ENCODE measurements around the gene SNUPN.

The SNUPN gene

DNA sequence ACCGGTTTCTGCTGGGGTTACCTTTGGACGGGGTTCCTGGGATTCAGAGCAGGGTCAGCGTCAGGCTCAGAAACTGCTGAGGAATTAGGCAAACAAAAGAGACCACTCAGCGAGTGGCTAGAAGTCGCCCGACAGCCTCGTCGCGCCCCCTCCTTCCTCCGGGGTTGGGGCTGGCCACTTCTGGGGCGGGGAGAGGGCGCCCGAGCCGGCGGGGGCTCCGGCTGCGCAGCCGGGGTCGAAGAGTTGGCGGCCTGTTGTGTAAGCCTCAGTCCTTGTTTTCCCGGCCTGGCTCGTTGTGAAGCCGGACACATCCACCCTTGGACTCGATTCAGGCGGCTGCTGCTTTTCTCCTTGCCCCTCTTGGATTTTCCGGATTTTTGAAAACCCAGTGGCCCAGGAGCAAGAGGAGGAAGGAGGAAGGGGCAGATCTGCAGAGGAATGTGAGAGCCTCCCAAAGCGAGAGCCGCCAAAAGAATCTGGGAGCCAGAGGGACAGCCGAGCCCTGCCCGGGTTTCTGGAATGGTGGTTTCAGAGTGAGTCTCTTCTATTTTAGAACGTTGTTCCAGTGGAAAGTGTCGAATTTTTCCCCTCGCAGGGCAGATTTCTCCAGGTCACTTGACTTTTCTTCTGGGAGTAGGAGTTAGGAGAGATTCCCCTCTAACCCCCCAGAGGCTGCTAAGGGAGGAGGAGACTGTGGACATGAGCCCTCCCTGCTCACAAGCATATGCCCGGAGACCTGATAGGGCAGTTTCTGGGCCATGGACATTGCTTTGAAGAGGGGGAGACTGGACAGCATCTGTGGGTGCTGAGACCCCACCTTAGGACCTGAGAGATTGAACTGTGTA lies 22.9 kb upstream of the SNUPN start:
- peaks cover 12% of the 10 kb centered on the region for H3K27me3 Mint-ChIP-seq
- peak overlapping the region; percentile 92 for H3K4me3 Mint-ChIP-seq
- peaks cover 63% of the 10 kb centered on the region for H3K4me1 Mint-ChIP-seq (ENCODE audit: low read depth)
- intact Hi-C loops (cut with micrococcal nuclease), result loop anchor here (1.0 to 5.0 kb wide), 3 partner anchors 8 to 196 kb away; partner anchors contain the start of genes IMP3, PTPN9 and SIN3A
- H3K27ac Mint-ChIP-seq, result peak overlapping the region; percentile 90
- no peaks in the 10 kb centered on the region for H3K9me3 Mint-ChIP-seq
- peaks cover 45% of the 10 kb centered on the region for H3K36me3 Mint-ChIP-seq (ENCODE audit: low read depth)

DNA sequence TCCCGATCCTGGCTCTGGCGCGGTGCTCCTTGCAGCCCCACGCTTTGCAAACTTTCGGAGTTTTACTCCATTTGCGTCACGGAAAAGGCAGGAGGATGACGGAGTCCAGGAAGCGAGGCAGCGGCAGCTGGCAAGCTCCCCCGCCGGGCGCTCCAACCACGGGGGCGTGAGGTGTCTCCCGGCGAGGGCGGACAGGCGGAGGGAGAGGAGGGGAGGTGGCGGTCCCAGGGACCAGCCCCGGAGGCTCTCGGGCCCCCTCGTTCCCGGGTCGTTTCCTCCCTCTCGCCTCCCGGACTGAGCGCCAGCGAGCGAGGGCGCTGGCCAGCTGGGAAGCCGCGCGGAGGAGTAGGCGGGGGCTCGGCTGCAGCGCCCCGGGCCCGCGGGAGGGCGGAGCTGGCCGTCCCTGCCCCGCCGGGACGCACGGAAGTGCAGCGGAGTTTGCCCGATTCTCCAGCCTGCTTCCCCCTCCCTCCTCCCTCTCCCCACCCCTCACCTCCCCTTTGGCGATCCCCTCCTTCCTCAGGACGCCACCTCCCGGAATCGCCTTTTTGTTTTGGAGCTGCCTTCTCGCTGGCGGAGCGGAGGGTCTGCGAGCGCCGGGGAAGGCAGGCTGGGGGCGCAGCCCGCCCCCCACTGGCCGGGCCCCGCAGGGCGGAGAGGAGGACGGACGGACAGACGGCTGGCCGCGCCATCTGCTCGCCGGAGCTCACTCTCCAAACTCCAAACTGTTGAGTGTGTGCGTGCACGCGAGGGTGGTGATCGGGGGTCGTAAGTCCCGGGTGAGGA lies 22.0 kb upstream of the SNUPN start, which contains the start of gene SNX33:
TSS of gene SNX33 (plus strand) at position 543 of the 786 bp plus-strand sequence. CDS start 1,191 bp downstream, outside the sequence.
- Mint-ChIP-seq H3K27ac (peak within 1 kb of the TSS; percentile 90), H3K36me3 (ENCODE audit: low read depth) (peaks cover 37% of the 10 kb centered on the region), H3K4me1 (ENCODE audit: low read depth) (peaks cover 55% of the 10 kb centered on the region), H3K27me3 (peaks cover 12% of the 10 kb centered on the region), H3K4me3 (peak within 1 kb of the TSS; percentile 92), H3K9me3 (no peaks in the 10 kb centered on the region)
- intact Hi-C loops (cut with micrococcal nuclease), result loop anchor here (1.0 to 5.0 kb wide), 3 partner anchors 7 to 195 kb away; partner anchors contain the start of genes IMP3, PTPN9 and SIN3A

DNA sequence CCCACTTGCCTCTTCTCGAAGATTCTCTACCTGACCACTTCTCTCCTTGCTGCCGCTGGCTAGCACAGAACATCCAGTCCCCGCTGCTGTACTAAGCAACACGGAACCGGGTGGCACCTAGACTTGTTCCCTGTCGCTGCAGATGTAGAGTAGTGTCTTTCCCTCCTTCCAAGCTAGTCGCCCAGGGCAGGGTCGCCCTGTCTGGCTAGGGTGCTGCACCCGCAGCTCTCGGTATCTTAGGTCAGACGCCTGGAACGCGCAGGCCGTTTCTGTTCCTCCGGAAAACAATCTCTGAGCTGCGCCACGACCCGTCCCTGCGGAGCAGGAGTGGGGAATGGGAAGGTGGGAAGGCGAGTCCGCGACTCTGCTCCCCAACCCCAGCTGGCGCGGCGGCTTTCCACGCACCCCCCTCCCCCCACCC lies 21.4 kb upstream of the SNUPN start:
- Mint-ChIP-seq H3K27me3 (peaks cover 12% of the 10 kb centered on the region), H3K4me3 (peak overlapping the region; percentile 92), H3K9me3 (no peaks in the 10 kb centered on the region), H3K4me1 (ENCODE audit: low read depth) (peaks cover 49% of the 10 kb centered on the region), H3K36me3 (ENCODE audit: low read depth) (peaks cover 35% of the 10 kb centered on the region), H3K27ac (peak overlapping the region; percentile 90)
- intact Hi-C loops (cut with micrococcal nuclease), result loop anchor here (5.0 kb wide), 2 partner anchors 70 to 195 kb away; partner anchors contain the start of genes PTPN9 and SIN3A

DNA sequence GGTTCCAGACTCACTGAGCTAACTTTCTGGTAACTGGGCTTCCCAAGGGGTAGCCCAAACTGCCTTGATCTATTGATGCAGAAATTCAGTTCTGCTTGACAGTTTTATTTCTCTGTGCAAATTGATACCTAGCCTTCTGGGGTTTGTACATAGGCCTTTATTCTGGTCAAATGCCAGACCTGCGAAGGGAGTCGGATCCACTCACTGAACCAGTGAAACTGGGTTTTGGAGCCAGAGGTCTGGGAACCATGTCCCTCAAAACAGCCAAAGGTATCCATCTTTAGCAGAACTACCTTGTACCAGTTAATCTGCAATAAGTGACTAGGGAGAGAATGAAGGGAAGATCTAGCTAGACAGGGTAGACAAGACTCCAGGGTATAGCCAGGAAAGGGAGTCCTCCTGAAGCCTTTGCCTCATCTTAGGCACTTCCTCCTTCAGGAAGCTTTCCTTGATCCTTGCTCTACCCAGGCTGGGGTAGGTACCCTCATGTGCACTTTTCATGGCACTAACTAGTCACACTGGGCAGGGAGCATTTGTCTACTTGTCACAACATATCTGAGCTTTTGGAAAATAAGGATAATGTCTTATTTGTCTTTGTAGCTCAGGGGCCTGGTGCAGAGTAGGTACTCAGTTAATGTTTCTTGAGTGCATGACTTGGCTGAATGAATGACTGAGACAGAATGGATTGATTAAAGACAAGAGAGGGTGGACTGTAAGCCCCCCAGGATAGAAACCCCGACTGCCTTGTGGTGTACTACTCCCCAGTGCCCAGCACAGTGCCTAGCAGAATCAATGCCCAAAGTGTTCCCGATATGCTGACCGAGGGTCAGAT lies 20.8 kb upstream of the SNUPN start:
- peaks cover 12% of the 10 kb centered on the region for H3K27me3 Mint-ChIP-seq
- H3K36me3 Mint-ChIP-seq (ENCODE audit: low read depth), result peaks cover 35% of the 10 kb centered on the region
- intact Hi-C loops (cut with micrococcal nuclease), result loop anchor here (5.0 kb wide), 2 partner anchors 69 to 194 kb away; partner anchors contain the start of genes PTPN9 and SIN3A
- H3K4me1 Mint-ChIP-seq (ENCODE audit: low read depth), result peaks cover 42% of the 10 kb centered on the region
- peak overlapping the region; percentile 90 for H3K27ac Mint-ChIP-seq
- H3K4me3 Mint-ChIP-seq, result peak overlapping the region; percentile 92
- no peaks in the 10 kb centered on the region for H3K9me3 Mint-ChIP-seq

DNA sequence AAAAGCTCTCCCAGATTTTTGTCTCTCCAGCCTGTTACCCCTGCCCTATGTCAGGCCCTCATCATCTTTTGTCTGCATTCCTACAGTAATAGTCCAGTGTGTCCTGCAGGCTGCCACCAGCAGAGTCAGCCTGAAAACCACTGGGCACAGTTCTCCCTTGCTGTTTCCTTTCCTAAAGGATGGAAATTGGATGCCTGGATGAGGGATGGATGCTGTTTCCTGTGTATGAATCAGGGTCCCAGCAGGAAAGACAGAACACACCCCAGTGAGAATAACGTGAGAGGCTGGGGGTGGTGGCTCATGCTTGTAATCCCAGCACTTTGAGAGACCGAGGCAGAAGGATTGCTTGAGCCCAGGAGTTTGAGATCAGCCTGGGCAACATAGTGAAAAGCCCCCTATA lies 18.9 kb upstream of the SNUPN start:
- H3K27me3 Mint-ChIP-seq, result peaks cover 12% of the 10 kb centered on the region
- H3K9me3 Mint-ChIP-seq, result no peaks in the 10 kb centered on the region
- peaks cover 32% of the 10 kb centered on the region for H3K4me1 Mint-ChIP-seq (ENCODE audit: low read depth)
- no peak overlapping the region for H3K4me3 Mint-ChIP-seq
- intact Hi-C loops (cut with micrococcal nuclease), result loop anchor here (5.0 kb wide), 1 partner anchor 277 kb away; the partner anchor contains the start of gene MAN2C1
- peaks cover 25% of the 10 kb centered on the region for H3K36me3 Mint-ChIP-seq (ENCODE audit: low read depth)
- H3K27ac Mint-ChIP-seq, result no peak overlapping the region

DNA sequence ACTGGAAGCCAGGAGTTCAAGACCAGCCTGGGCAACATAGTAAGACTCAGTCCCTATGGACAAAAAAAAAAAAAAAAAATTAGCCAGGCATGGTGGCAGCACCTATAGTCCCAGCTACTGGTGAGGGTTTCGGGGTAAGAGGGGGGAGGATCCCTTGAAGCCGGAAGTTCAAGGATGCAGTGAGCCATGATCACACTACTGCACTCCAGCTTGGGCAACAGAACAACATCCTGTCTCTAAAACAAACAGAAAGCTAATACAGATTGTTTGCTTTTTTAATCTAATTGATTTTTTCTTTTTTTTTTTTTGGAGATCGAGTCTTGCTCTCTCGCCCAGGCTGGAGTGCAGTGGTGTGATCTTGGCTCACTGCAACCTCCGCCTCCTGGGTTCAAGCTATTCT lies 16.1 kb upstream of the SNUPN start:
- H3K27me3 Mint-ChIP-seq, result peaks cover 12% of the 10 kb centered on the region
- no peaks in the 10 kb centered on the region for H3K9me3 Mint-ChIP-seq
- intact Hi-C loops (cut with micrococcal nuclease), result loop anchor here (5.0 kb wide), 1 partner anchor 274 kb away; the partner anchor contains the start of gene MAN2C1
- H3K4me3 Mint-ChIP-seq, result no peak overlapping the region
- no peak overlapping the region for H3K27ac Mint-ChIP-seq
- peaks cover 21% of the 10 kb centered on the region for H3K36me3 Mint-ChIP-seq (ENCODE audit: low read depth)
- H3K4me1 Mint-ChIP-seq (ENCODE audit: low read depth), result peaks cover 39% of the 10 kb centered on the region

DNA sequence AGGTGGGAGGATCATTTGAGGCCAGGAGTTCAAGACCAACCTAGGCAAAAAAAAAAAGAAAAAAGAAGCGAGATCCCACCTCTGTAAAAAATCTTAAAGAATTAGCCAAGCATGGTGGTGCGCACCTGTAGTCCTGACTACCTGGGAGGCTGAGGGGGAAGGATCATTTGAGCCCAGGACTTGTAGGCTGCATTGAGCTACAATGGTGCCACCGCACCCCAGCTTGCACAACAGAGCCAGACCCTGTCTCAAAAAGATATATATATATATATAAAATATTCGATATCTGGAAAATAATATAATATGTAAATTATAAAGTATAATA lies 15.6 kb upstream of the SNUPN start:
- Mint-ChIP-seq H3K36me3 (ENCODE audit: low read depth) (peaks cover 21% of the 10 kb centered on the region), H3K9me3 (no peaks in the 10 kb centered on the region), H3K27ac (peak overlapping the region; percentile 97), H3K4me3 (peak overlapping the region; percentile 90), H3K27me3 (peaks cover 12% of the 10 kb centered on the region), H3K4me1 (ENCODE audit: low read depth) (peaks cover 34% of the 10 kb centered on the region)
- intact Hi-C loops (cut with micrococcal nuclease), result loop anchor here (5.0 kb wide), 1 partner anchor 274 kb away; the partner anchor contains the start of gene MAN2C1

DNA sequence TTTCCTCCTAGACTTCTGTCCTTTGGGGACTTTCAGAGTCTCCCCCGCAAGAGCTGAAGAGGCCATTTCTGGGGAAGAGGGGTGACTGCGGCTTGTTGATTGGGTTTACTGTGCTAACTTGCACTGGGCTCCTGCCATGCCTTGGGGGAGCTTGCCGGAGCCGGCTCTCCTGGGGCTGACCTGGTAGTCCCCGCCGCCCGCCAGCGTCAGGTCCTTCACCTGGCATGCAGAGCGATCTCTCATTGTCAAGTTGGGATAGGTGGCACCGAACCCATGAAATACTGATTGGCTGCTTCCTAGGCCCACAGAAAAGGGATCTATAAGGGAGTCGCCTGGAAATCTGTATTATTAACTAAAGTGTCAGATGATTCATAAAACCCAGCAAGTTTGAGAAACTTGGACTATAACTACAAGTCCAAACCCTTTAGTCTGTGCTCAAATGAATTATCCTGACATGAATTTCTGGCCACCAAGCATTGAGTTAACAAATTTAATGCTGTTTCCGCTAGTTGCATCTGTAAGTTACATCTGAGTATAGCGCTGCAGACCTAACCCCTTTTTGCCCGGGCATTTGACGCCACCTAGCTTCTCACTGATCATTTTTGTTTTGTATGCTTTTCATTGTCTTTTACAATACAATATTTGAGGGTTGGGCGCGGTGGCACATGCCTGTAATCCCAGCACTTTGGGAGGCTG lies 15.1 kb upstream of the SNUPN start:
- intact Hi-C loops (cut with micrococcal nuclease), result loop anchor here (1.0 to 5.0 kb wide), 2 partner anchors 8 to 273 kb away; partner anchors contain the start of gene MAN2C1
- Mint-ChIP-seq H3K36me3 (ENCODE audit: low read depth) (peaks cover 21% of the 10 kb centered on the region), H3K9me3 (no peaks in the 10 kb centered on the region), H3K4me1 (ENCODE audit: low read depth) (peaks cover 32% of the 10 kb centered on the region), H3K4me3 (peak overlapping the region; percentile 90), H3K27me3 (peaks cover 10% of the 10 kb centered on the region), H3K27ac (peak overlapping the region; percentile 97)

DNA sequence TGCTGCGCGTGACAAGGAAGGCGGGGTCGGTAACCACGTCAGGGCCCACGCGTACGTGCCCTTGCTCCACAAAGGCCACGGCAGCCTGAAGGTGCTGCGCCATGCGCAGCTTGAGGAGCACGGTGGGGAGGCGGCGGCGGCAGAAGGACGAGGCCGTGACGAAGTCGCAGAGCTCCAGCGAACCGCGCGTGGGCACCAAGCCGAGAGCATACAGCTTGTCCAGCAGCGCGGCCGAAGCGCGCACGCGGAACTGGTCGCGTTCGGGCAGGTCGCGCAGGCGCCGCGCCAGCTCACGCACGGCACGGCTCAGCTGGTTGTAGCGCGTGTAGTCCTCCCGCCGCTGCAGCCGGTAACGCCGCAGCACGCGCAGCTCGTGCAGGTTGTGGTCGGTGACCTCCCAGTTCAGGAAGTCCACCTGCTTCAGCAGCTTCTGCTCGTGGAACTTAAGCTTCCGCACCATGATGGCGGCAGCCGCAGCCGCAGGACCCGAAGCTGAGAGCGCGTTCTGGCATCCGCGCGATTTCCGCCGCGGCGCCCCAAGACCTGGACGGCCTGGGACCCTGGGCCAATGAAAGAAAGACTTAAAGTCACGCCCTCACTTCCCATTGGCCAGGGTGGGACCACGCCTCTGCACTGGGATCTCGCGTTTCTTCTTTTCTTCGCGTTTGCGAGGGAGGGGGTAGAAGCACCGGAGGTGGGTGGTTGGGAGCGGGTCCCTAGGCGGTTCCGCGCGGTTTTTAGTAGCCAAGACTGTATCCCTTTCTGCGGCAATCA lies 14.4 kb upstream of the SNUPN start, which contains the start of gene IMP3:
TSS of gene IMP3 (minus strand) at position 516 of the 774 bp plus-strand sequence. CDS start at position 460, 56 bp downstream.
- Mint-ChIP-seq H3K27ac (peak within 1 kb of the TSS; percentile 97), H3K4me1 (ENCODE audit: low read depth) (peaks cover 32% of the 10 kb centered on the region), H3K27me3 (peaks cover 6% of the 10 kb centered on the region), H3K9me3 (no peaks in the 10 kb centered on the region), H3K4me3 (peak within 1 kb of the TSS; percentile 90), H3K36me3 (ENCODE audit: low read depth) (peaks cover 21% of the 10 kb centered on the region)
- intact Hi-C loops (cut with micrococcal nuclease), result loop anchor here (1.0 to 5.0 kb wide), 3 partner anchors 8 to 273 kb away; partner anchors contain the start of genes MAN2C1 and SNUPN

DNA sequence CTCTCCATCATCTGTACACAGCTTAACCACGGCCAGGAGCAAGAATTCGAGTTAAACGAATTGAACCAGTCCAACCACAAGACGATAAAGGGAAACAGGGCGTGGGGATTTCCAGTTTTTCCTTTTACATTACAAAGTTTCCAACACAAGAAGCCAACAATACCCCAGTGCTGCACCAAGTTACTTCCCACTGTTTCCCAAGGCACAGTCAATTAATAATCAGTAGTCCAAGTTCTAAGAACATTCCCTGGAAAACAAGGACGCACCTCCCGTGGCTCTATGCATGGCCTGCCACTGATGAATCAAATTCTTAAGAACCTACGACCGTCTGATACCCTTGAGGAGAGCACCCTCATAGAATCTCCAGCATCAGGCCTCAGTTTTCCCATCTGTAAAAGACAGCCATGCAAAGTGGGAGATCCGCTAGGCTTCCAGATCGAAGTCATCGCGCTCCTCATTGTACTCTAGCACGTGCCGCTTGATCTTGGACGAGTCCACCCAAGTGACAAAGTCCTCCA lies 13.7 kb upstream of the SNUPN start:
- intact Hi-C loops (cut with micrococcal nuclease), result loop anchor here (2.0 kb wide), 1 partner anchor 14 kb away; the partner anchor contains the start of gene SNUPN
- no peaks in the 10 kb centered on the region for H3K9me3 Mint-ChIP-seq
- peaks cover under 1% of the 10 kb centered on the region for H3K27me3 Mint-ChIP-seq
- peak overlapping the region; percentile 90 for H3K4me3 Mint-ChIP-seq
- H3K36me3 Mint-ChIP-seq (ENCODE audit: low read depth), result peaks cover 21% of the 10 kb centered on the region
- H3K4me1 Mint-ChIP-seq (ENCODE audit: low read depth), result peaks cover 32% of the 10 kb centered on the region
- peak overlapping the region; percentile 97 for H3K27ac Mint-ChIP-seq

DNA sequence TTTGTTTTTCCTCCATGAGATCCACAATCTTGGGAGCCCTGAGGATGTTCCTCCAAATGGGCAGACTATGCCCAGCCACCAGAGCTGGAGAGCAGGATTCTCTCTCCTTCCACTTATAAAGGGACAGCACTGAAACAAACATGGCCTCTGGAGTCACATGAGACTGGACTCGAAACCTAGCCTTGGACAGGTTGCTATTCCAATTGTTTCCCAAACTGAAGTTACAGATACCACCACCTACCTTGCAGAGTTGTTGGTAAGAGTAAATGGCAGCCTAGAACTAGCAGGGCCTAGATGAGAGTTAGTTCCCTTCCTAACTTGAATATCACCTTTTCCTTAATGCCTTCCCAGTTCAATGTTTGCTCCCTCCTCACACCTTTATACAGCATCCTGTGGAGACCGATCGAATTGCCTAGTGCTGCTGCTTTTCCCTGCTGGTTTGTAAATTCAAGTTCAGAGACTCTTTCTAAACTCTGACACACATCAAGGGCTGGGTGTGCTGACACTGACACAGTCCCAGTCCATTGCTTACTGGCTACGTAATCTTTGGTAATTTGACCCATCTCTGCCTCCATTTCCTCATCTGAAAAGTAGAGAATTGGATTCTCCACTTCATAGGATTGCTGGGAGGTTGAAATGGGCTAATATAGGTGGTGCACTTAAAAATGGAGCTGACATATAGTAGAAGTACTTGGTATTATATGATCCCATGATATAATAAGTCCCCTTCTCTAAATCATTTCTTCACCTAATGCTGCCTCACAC lies 11.9 kb upstream of the SNUPN start:
- peaks cover 21% of the 10 kb centered on the region for H3K36me3 Mint-ChIP-seq (ENCODE audit: low read depth)
- intact Hi-C loops (cut with micrococcal nuclease), result loop anchor here (2.0 kb wide), 1 partner anchor 13 kb away; the partner anchor contains the start of gene SNUPN
- H3K27me3 Mint-ChIP-seq, result no peaks in the 10 kb centered on the region
- H3K4me1 Mint-ChIP-seq (ENCODE audit: low read depth), result peaks cover 32% of the 10 kb centered on the region
- H3K4me3 Mint-ChIP-seq, result no peak overlapping the region
- H3K9me3 Mint-ChIP-seq, result no peaks in the 10 kb centered on the region
- H3K27ac Mint-ChIP-seq, result no peak overlapping the region

Measured in dendritic cell treated with granulocyte-macrophage colony-stimulating factor and Interleukin-4, amounts not matched to agents 40 ng/mL and 50 ng/mL, for 4 days (primary cell).